ENCODE results near the gene TMEM151B. TPM values are rescaled to one million over a fixed set of nuclear protein-coding genes. Genes with fewer than 3 reads are reported as not detected.
A peak's percentile ranks its signal among the peaks of the same experiment; 100 is the strongest.

The TMEM151B gene
- total RNA-seq, 2 donors from 2014 or later = 0.11 to 2.6 TPM

DNA sequence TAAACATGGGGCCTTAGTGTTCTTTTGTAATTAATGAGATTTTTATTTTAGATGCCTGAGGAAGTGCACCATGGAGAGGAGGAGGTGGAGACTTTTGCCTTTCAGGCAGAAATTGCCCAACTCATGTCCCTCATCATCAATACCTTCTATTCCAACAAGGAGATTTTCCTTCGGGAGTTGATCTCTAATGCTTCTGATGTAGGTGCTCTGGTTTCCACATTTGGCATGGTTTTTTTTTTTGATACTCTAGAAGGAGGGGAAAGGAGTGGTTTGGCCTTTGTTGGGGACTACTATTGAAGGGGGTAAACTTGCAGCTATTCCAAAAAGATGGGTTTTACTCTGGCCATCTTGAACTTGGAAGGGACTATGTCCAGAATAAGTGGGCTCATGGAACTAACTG lies 21.7 kb upstream of the TMEM151B start:
- H3K27ac ChIP-seq = peak overlapping the region; percentile 100
- no peaks in the 10 kb centered on the region for H3K27me3 ChIP-seq
- TF ChIP-seq, protein P1, sequence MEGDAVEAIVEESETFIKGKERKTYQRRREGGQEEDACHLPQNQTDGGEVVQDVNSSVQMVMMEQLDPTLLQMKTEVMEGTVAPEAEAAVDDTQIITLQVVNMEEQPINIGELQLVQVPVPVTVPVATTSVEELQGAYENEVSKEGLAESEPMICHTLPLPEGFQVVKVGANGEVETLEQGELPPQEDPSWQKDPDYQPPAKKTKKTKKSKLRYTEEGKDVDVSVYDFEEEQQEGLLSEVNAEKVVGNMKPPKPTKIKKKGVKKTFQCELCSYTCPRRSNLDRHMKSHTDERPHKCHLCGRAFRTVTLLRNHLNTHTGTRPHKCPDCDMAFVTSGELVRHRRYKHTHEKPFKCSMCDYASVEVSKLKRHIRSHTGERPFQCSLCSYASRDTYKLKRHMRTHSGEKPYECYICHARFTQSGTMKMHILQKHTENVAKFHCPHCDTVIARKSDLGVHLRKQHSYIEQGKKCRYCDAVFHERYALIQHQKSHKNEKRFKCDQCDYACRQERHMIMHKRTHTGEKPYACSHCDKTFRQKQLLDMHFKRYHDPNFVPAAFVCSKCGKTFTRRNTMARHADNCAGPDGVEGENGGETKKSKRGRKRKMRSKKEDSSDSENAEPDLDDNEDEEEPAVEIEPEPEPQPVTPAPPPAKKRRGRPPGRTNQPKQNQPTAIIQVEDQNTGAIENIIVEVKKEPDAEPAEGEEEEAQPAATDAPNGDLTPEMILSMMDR (IDR thresholded peaks at IDR 0.05) = no peak
- H3K9me3 ChIP-seq = no peaks in the 10 kb centered on the region
- peaks cover 52% of the 10 kb centered on the region for H3K36me3 ChIP-seq
- H3K4me1 ChIP-seq = peaks cover 0 to 36% of the 10 kb centered on the region in 2 donors
- DNase-seq (ENCODE audit: low spot score) = no peak
- H3K4me3 ChIP-seq = peak overlapping the region; percentile 92 to 95

DNA sequence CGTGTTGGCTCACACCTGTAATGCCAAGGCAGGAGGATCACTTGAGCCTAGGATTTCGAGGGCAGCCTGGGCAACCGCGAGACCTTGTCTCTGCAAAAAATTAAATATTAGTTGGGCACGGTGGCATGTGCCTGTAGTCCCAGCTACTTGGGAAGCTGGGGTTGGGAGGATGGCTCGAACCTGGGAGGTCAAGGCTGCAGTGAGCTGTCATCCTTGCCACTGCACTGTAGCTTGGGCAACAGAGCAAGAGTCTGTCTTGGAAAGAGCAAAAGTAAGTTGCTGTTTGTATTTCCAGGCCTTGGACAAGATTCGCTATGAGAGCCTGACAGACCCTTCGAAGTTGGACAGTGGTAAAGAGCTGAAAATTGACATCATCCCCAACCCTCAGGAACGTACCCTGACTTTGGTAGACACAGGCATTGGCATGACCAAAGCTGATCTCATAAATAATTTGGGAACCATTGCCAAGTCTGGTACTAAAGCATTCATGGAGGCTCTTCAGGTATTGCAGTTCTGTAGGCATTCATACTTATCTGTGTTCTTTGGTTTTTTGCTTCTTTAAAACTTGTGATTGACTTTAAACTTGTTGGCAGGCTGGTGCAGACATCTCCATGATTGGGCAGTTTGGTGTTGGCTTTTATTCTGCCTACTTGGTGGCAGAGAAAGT lies 21.0 kb upstream of the TMEM151B start:
- peaks cover 58% of the 10 kb centered on the region for H3K36me3 ChIP-seq
- no peak for DNase-seq (ENCODE audit: low spot score)
- peaks cover 0 to 39% of the 10 kb centered on the region in 2 donors for H3K4me1 ChIP-seq
- H3K27me3 ChIP-seq = no peaks in the 10 kb centered on the region
- TF ChIP-seq, protein P1 (IDR thresholded peaks at IDR 0.05) = no peak
- no peak overlapping the region for H3K27ac ChIP-seq
- H3K9me3 ChIP-seq = no peaks in the 10 kb centered on the region
- H3K4me3 ChIP-seq = no peak overlapping the region

DNA sequence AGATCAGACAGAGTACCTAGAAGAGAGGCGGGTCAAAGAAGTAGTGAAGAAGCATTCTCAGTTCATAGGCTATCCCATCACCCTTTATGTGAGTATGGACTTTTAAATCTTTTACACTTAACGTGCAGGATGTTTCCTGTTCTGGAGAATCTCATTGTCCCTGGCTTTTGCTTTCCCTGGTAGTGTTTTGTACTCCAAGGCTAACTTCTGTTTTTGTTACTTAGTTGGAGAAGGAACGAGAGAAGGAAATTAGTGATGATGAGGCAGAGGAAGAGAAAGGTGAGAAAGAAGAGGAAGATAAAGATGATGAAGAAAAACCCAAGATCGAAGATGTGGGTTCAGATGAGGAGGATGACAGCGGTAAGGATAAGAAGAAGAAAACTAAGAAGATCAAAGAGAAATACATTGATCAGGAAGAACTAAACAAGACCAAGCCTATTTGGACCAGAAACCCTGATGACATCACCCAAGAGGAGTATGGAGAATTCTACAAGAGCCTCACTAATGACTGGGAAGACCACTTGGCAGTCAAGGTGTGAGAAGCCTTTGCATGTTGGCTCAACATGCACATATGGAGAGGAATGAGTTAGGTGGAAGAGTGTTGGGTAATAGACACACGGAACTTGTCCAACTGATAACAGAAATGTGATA lies 20.1 kb upstream of the TMEM151B start:
- Histone ChIP-seq H3K4me3 (no peak overlapping the region), H3K4me1 (peaks cover 0 to 40% of the 10 kb centered on the region in 2 donors), H3K9me3 (no peaks in the 10 kb centered on the region), H3K36me3 (peaks cover 68% of the 10 kb centered on the region), H3K27ac (no peak overlapping the region), H3K27me3 (no peaks in the 10 kb centered on the region)
- TF ChIP-seq, protein P1 (IDR thresholded peaks at IDR 0.05) = no peak
- DNase-seq (ENCODE audit: low spot score) = no peak

DNA sequence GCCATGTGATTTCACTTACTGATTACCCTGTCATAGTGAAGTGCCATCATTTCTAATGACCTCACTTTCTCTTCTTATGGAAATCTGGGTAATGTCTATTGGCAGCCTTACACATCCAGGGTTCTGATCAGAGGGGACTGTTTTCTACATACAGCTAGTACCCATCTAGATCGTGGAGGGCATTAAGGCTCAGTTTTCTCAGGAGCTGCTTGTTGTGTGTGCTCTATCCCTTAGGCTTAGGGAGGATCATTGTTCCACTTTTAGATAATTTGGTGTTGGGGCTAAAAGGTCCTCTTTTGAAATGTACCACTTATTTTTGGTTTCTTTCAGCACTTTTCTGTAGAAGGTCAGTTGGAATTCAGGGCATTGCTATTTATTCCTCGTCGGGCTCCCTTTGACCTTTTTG lies 19.5 kb upstream of the TMEM151B start:
- Histone ChIP-seq H3K36me3 (peaks cover 71% of the 10 kb centered on the region), H3K9me3 (no peaks in the 10 kb centered on the region), H3K4me3 (no peak overlapping the region), H3K4me1 (peaks cover 0 to 36% of the 10 kb centered on the region in 2 donors), H3K27me3 (no peaks in the 10 kb centered on the region), H3K27ac (no peak overlapping the region)
- TF ChIP-seq, protein P1 (IDR thresholded peaks at IDR 0.05) = no peak
- no peak for DNase-seq (ENCODE audit: low spot score)

DNA sequence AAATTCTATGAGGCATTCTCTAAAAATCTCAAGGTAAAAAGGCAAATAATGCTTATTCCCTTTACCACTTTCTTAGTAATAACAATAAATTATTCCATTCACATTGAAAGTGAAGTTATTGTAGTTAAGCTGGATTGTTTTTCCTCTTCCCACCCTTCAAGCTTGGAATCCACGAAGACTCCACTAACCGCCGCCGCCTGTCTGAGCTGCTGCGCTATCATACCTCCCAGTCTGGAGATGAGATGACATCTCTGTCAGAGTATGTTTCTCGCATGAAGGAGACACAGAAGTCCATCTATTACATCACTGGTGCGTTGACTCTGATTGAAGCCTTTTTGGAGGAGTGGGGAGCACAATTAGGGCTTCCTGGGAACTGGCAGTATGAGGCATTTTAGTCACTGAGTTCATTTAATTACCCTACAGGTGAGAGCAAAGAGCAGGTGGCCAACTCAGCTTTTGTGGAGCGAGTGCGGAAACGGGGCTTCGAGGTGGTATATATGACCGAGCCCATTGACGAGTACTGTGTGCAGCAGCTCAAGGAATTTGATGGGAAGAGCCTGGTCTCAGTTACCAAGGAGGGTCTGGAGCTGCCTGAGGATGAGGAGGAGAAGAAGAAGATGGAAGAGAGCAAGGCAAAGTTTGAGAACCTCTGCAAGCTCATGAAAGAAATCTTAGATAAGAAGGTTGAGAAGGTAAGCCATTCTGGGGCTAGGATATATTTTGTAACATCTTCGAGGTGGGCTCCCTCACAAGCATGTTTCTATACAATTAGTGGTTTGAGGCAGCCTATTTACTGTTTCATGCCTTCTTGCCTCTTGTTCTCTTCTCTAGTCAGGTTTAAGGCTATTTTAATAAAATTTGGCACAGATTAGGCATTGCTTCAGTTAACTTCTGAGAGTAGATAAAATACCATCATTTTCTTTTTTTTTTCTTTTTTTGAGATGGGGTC lies 18.4 kb upstream of the TMEM151B start:
- H3K27ac ChIP-seq = no peak overlapping the region
- no peak overlapping the region for H3K4me3 ChIP-seq
- no peaks in the 10 kb centered on the region for H3K9me3 ChIP-seq
- H3K4me1 ChIP-seq = peaks cover 0 to 43% of the 10 kb centered on the region in 2 donors
- H3K27me3 ChIP-seq = no peaks in the 10 kb centered on the region
- no peak for DNase-seq (ENCODE audit: low spot score)
- H3K36me3 ChIP-seq = peaks cover 71% of the 10 kb centered on the region
- TF ChIP-seq, protein P1 (IDR thresholded peaks at IDR 0.05) = no peak

Data from right atrium auricular region (tissue), 2 donors.